Stomach smooth muscle (tissue), 2 donors: ENCODE results near the gene HTT.

Experiments
- H3K27ac ChIP-seq: one replicate; pipeline ENCODE4 v1.7.0; 2013; ENCODE audit warnings: mild to moderate bottlenecking, low read length, inconsistent platforms
- H3K27me3 ChIP-seq, 2 donors: one replicate each; pipeline ENCODE4 v1.7.0; 2013; ENCODE audit warnings: low read length in 2 of 2; ENCODE audit not compliant: insufficient read depth in 2 of 2, control insufficient read depth in 1 of 2
- H3K36me3 ChIP-seq, 2 donors: one replicate each; pipeline ENCODE4 v1.7.0; 2013; ENCODE audit warnings: low read length in 2 of 2; ENCODE audit not compliant: control insufficient read depth in 2 of 2, insufficient read depth in 2 of 2
- H3K4me1 ChIP-seq: one replicate; pipeline ENCODE4 v1.7.0; 2013; ENCODE audit warnings: low read length; ENCODE audit not compliant: control insufficient read depth, insufficient read depth
- H3K4me3 ChIP-seq, 2 donors: one replicate each; pipeline ENCODE4 v1.7.0; 2013; ENCODE audit warnings: low read length in 2 of 2
- H3K9ac ChIP-seq, 2 donors: one replicate each; pipeline ENCODE4 v1.7.0; 2013; ENCODE audit warnings: low read length in 2 of 2, mild to moderate bottlenecking in 1 of 2
- H3K9me3 ChIP-seq, 2 donors: one replicate each; pipeline ENCODE4 v1.7.0; 2013; ENCODE audit warnings: low read length in 2 of 2; ENCODE audit not compliant: control insufficient read depth in 2 of 2
- donor health status: healthy.
- donor health status: Pancreatic carcinoma.

HTT gene

GRCh38 chr4:3202836-3203820 lies 128.6 kb downstream of the HTT start:
- Histone ChIP-seq H3K4me1 (peaks cover 16% of the 10 kb centered on the region), H3K9me3 (no peaks in the 10 kb centered on the region), H3K27me3 (no peaks in the 10 kb centered on the region), H3K9ac (peak overlapping the region in 1 of 2 donors; percentile 34), H3K36me3 (peaks cover 17 to 23% of the 10 kb centered on the region in 2 donors), H3K4me3 (no peak overlapping the region), H3K27ac (peak overlapping the region; percentile 64)

- Histone ChIP-seq H3K36me3 (peaks cover 21 to 28% of the 10 kb centered on the region in 2 donors), H3K27ac (peak overlapping the region; percentile 64), H3K4me1 (peaks cover 16% of the 10 kb centered on the region), H3K9me3 (no peaks in the 10 kb centered on the region), H3K4me3 (peak overlapping the region in 1 of 2 donors; percentile 47), H3K9ac (peak overlapping the region in 1 of 2 donors; percentile 34), H3K27me3 (no peaks in the 10 kb centered on the region)
Observed at GRCh38 chr4:3203971-3204431, 129.5 kb downstream of the HTT start.

- Histone ChIP-seq H3K36me3 (peaks cover 31 to 32% of the 10 kb centered on the region in 2 donors), H3K27ac (no peak overlapping the region), H3K4me3 (no peak overlapping the region), H3K4me1 (peaks cover 16% of the 10 kb centered on the region), H3K9me3 (no peaks in the 10 kb centered on the region), H3K9ac (no peak overlapping the region), H3K27me3 (no peaks in the 10 kb centered on the region)
Observed at GRCh38 chr4:3205995-3206394, 131.5 kb downstream of the HTT start.

GRCh38 chr4:3206439-3207100 lies 132.1 kb downstream of the HTT start:
- Histone ChIP-seq H3K27me3 (no peaks in the 10 kb centered on the region), H3K36me3 (peaks cover 31 to 32% of the 10 kb centered on the region in 2 donors), H3K9me3 (no peaks in the 10 kb centered on the region), H3K27ac (no peak overlapping the region), H3K4me1 (peaks cover 16% of the 10 kb centered on the region), H3K9ac (no peak overlapping the region), H3K4me3 (no peak overlapping the region)

- no peaks in the 10 kb centered on the region for H3K9me3 ChIP-seq
- peaks cover 15% of the 10 kb centered on the region for H3K4me1 ChIP-seq
- no peaks in the 10 kb centered on the region for H3K27me3 ChIP-seq
- H3K9ac ChIP-seq: no peak overlapping the region
- no peak overlapping the region for H3K4me3 ChIP-seq
- no peak overlapping the region for H3K27ac ChIP-seq
- H3K36me3 ChIP-seq: peaks cover 37 to 39% of the 10 kb centered on the region in 2 donors
Observed at GRCh38 chr4:3207531-3208037, 133.1 kb downstream of the HTT start.

GRCh38 chr4:3208826-3209225 lies 134.3 kb downstream of the HTT start:
- Histone ChIP-seq H3K27me3 (no peaks in the 10 kb centered on the region), H3K36me3 (peaks cover 49 to 51% of the 10 kb centered on the region in 2 donors), H3K27ac (no peak overlapping the region), H3K4me1 (peaks cover 9% of the 10 kb centered on the region), H3K4me3 (no peak overlapping the region), H3K9me3 (no peaks in the 10 kb centered on the region), H3K9ac (no peak overlapping the region)

- no peak overlapping the region for H3K9ac ChIP-seq
- no peaks in the 10 kb centered on the region for H3K9me3 ChIP-seq
- H3K4me1 ChIP-seq: peaks cover under 1% of the 10 kb centered on the region
- H3K4me3 ChIP-seq: no peak overlapping the region
- no peak overlapping the region for H3K27ac ChIP-seq
- peaks cover 53 to 56% of the 10 kb centered on the region in 2 donors for H3K36me3 ChIP-seq
- H3K27me3 ChIP-seq: no peaks in the 10 kb centered on the region
Observed at GRCh38 chr4:3209551-3210325, 135.3 kb downstream of the HTT start.

GRCh38 chr4:3210467-3210866 lies 136.0 kb downstream of the HTT start:
- no peak overlapping the region for H3K27ac ChIP-seq
- H3K36me3 ChIP-seq: peaks cover 61 to 62% of the 10 kb centered on the region in 2 donors
- no peak overlapping the region for H3K9ac ChIP-seq
- H3K4me1 ChIP-seq: no peaks in the 10 kb centered on the region
- no peaks in the 10 kb centered on the region for H3K9me3 ChIP-seq
- H3K4me3 ChIP-seq: no peak overlapping the region
- H3K27me3 ChIP-seq: no peaks in the 10 kb centered on the region

- Histone ChIP-seq H3K4me3 (no peak overlapping the region), H3K27me3 (no peaks in the 10 kb centered on the region), H3K27ac (no peak overlapping the region), H3K9me3 (no peaks in the 10 kb centered on the region), H3K4me1 (no peaks in the 10 kb centered on the region), H3K9ac (no peak overlapping the region), H3K36me3 (peaks cover 66 to 68% of the 10 kb centered on the region in 2 donors)
Observed at GRCh38 chr4:3211866-3212265, 137.4 kb downstream of the HTT start.
